PC-9 (cell line): Measurements from ENCODE around the gene DTNBP1. TPM values are rescaled to one million over a fixed set of nuclear protein-coding genes. Genes with fewer than 3 reads are reported as not detected.

Source experiments
- BruUV-seq: library from RNA; stranded (reverse); fragments of 400-500 nt; replicated peaks from 2 replicates; lab custom pipeline; 2021; lab: Mats Ljungman, UMichigan
- CTCF ChIA-PET: fragments of 300-600 bp; sonication (Branson Sonifier 250); formaldehyde crosslinking; loops from one replicate; lab custom pipeline; 2022; ENCODE audit warnings: antibody characterized with exemption; lab: Charles Lee
- POLR2A ChIA-PET: fragments of 300-600 bp; sonication (Branson Sonifier 250); formaldehyde crosslinking; loops from one replicate; lab custom pipeline; 2022; ENCODE audit warnings: antibody characterized with exemption; ENCODE audit not compliant: unreplicated experiment; lab: Charles Lee
- DNase-seq, 2 experiments: peaks; one replicate each; pipeline versions ENCODE4 v3.0.0 to v3.0.0-alpha.2; 2015 to 2022; ENCODE audit warnings: mixed read lengths in 1 of 2
- H2AFZ ChIP-seq: fragments of 200-600 bp; sonication (generic); 2 replicates; pipeline ENCODE4 v1.8.1; 2017; ENCODE audit warnings: antibody characterized with exemption
- H3F3A ChIP-seq: fragments of 200-600 bp; sonication (generic); 2 replicates; pipeline ENCODE4 v1.8.1; 2017; ENCODE audit warnings: antibody characterized with exemption, mild to moderate bottlenecking, low read depth; ENCODE audit not compliant: insufficient read depth
- H3K27ac ChIP-seq: fragments of 200-600 bp; sonication (generic); 2 replicates; pipeline ENCODE4 v1.6.1; 2016; ENCODE audit warnings: mixed run types
- H3K27me3 ChIP-seq: fragments of 200-600 bp; sonication (generic); 2 replicates; pipeline ENCODE4 v1.6.1; 2016; ENCODE audit warnings: low read depth, mixed run types; ENCODE audit not compliant: insufficient read depth
- H3K36me3 ChIP-seq: fragments of 200-600 bp; sonication (generic); 2 replicates; pipeline ENCODE4 v1.6.1; 2016; ENCODE audit warnings: low read depth, mixed run types
- H3K4me1 ChIP-seq: fragments of 200-600 bp; sonication (generic); replicated peaks from 2 replicates; pipeline ENCODE4 v1.6.1; 2016; ENCODE audit warnings: mixed run types; ENCODE audit not compliant: insufficient read depth
- H3K4me2 ChIP-seq: fragments of 200-600 bp; sonication (generic); 2 replicates; pipeline ENCODE4 v1.6.1; 2017; ENCODE audit warnings: mixed run types
- H3K4me3 ChIP-seq: fragments of 200-600 bp; sonication (generic); 2 replicates; pipeline ENCODE4 v1.6.1; 2016; ENCODE audit warnings: mixed run types
- H3K79me2 ChIP-seq: fragments of 200-600 bp; sonication (generic); 2 replicates; pipeline ENCODE4 v1.6.1; 2017; ENCODE audit warnings: low read depth, mixed run types
- H3K9me2 ChIP-seq: fragments of 200-600 bp; sonication (generic); 2 replicates; pipeline ENCODE4 v1.8.1; 2017; ENCODE audit warnings: mild to moderate bottlenecking; ENCODE audit not compliant: insufficient read depth
- H3K9me3 ChIP-seq: fragments of 200-600 bp; sonication (generic); 2 replicates; pipeline ENCODE4 v1.8.1; 2016; ENCODE audit warnings: low read depth; ENCODE audit not compliant: insufficient read depth
- H4K20me1 ChIP-seq: fragments of 200-600 bp; sonication (generic); 2 replicates; pipeline ENCODE4 v1.8.1; 2017; ENCODE audit not compliant: insufficient read depth
- EZH2 ChIP-seq: fragments of 200-600 bp; sonication (generic); IDR thresholded peaks from 2 replicates; pipeline ENCODE4 v1.8.0; 2017; ENCODE audit warnings: antibody characterized with exemption, low read depth
- intact Hi-C: fragments of 100-400 bp; cut with micrococcal nuclease; formaldehyde crosslinking; loops from one replicate; pipeline ENCODE4 v1.10.0; 2022; ENCODE audit not compliant: unreplicated experiment
- total RNA-seq: library from RNA; stranded (reverse); gene quantifications from 2 replicates; pipeline ENCODE4 v1.2.3, GENCODE V29; 2021
- TF ChIP-seq, protein P1 (sequence below): fragments of 200-600 bp; sonication (generic); conservative IDR thresholded peaks from 2 replicates; pipeline ENCODE4 v1.6.1; 2017; ENCODE audit warnings: mixed run types, antibody characterized with exemption, mild to moderate bottlenecking, moderate library complexity

DTNBP1 gene
- total RNA-seq, 1 experiment from 2014 or later, result 9.1 TPM

DNA sequence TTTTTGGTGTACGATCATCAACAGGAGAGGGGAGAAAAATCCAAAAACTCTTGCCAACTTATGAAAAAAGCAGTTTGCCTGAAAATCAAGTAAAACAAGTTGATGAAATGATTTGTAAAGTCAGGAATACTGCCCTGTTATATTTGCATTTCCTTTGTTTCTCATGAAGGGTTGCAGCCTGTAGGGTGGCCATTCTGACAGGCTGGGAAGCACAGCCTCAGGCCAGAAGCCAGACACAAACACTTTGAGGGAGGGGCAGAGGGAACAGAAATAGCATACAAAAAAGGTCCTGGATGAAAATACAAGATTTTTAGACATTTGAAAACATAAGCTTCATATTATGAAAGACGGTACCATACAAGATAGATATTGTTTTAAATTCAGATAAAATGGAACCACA, 109.8 kb downstream of the DTNBP1 start:
- no peak overlapping the region for H3K4me3 ChIP-seq
- BruUV-seq, result no TSS peak
- H3K4me1 ChIP-seq, result no peaks in the 10 kb centered on the region
- no peak overlapping the region for H3K4me2 ChIP-seq
- H3K9me2 ChIP-seq, result no peaks in the 10 kb centered on the region
- H2AFZ ChIP-seq, result no peak overlapping the region
- TF ChIP-seq, protein P1, sequence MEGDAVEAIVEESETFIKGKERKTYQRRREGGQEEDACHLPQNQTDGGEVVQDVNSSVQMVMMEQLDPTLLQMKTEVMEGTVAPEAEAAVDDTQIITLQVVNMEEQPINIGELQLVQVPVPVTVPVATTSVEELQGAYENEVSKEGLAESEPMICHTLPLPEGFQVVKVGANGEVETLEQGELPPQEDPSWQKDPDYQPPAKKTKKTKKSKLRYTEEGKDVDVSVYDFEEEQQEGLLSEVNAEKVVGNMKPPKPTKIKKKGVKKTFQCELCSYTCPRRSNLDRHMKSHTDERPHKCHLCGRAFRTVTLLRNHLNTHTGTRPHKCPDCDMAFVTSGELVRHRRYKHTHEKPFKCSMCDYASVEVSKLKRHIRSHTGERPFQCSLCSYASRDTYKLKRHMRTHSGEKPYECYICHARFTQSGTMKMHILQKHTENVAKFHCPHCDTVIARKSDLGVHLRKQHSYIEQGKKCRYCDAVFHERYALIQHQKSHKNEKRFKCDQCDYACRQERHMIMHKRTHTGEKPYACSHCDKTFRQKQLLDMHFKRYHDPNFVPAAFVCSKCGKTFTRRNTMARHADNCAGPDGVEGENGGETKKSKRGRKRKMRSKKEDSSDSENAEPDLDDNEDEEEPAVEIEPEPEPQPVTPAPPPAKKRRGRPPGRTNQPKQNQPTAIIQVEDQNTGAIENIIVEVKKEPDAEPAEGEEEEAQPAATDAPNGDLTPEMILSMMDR, result no peak
- TF ChIP-seq EZH2, result no peak
- CTCF ChIA-PET, result no interaction called here
- intact Hi-C loops, result no loop called here
- DNase-seq, result no peak
- H3K27ac ChIP-seq, result no peak overlapping the region
- H3K9me3 ChIP-seq, result no peaks in the 10 kb centered on the region
- H3K36me3 ChIP-seq, result no peaks in the 10 kb centered on the region
- no peaks in the 10 kb centered on the region for H3K27me3 ChIP-seq
- POLR2A ChIA-PET, result no interaction called here
- H3K79me2 ChIP-seq, result no peaks in the 10 kb centered on the region
- H4K20me1 ChIP-seq, result no peaks in the 10 kb centered on the region
- H3F3A ChIP-seq, result no peaks in the 10 kb centered on the region

- DNase-seq, result no peak
- Histone ChIP-seq H4K20me1 (no peaks in the 10 kb centered on the region), H3K9me3 (no peaks in the 10 kb centered on the region), H3K27ac (no peak overlapping the region), H3K4me1 (no peaks in the 10 kb centered on the region), H3K9me2 (no peaks in the 10 kb centered on the region), H2AFZ (no peak overlapping the region), H3K4me3 (no peak overlapping the region), H3K27me3 (no peaks in the 10 kb centered on the region), H3K79me2 (no peaks in the 10 kb centered on the region), H3K36me3 (no peaks in the 10 kb centered on the region), H3K4me2 (no peak overlapping the region), H3F3A (no peaks in the 10 kb centered on the region)
- TF ChIP-seq, protein P1, result no peak
- TF ChIP-seq EZH2, result no peak
- ChIA-PET POLR2A (no interaction called here), CTCF (no interaction called here)
- intact Hi-C loops, result no loop called here
- BruUV-seq, result no TSS peak
These were observed 111.0 kb downstream of the DTNBP1 start for GRCh38 chr6:15551798-15552197.

DNA sequence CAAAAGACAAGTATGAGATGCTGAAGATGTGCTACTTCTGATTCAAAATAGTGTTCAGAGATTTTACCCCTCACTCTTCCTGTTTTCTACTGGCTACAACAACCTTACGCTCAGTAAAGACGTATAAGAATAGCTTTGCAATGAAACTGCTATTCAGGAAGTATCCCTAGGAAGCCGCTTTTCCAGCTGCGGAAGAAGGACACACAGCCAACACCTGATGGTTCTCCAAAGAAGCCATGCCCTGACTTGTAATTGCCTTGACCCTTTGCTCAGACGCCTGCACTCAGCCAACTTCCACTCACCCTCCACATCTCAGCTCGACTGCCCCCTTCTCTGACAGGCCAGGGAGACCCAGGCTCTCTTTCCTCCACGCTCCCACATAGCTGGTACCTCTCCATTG, 111.6 kb downstream of the DTNBP1 start:
- no peak for DNase-seq
- TF ChIP-seq, protein P1, result no peak
- TF ChIP-seq EZH2, result no peak
- H3K9me2 ChIP-seq, result no peaks in the 10 kb centered on the region
- H3K36me3 ChIP-seq, result no peaks in the 10 kb centered on the region
- no peak overlapping the region for H2AFZ ChIP-seq
- no peaks in the 10 kb centered on the region for H3K79me2 ChIP-seq
- H3K27ac ChIP-seq, result no peak overlapping the region
- H4K20me1 ChIP-seq, result no peaks in the 10 kb centered on the region
- H3K4me1 ChIP-seq, result no peaks in the 10 kb centered on the region
- no peaks in the 10 kb centered on the region for H3F3A ChIP-seq
- CTCF ChIA-PET, result no interaction called here
- no TSS peak for BruUV-seq
- intact Hi-C loops, result no loop called here
- no peaks in the 10 kb centered on the region for H3K27me3 ChIP-seq
- H3K4me3 ChIP-seq, result no peak overlapping the region
- POLR2A ChIA-PET, result no interaction called here
- H3K9me3 ChIP-seq, result no peaks in the 10 kb centered on the region
- H3K4me2 ChIP-seq, result no peak overlapping the region
